HL-60 (cell line): ENCODE data around the gene TBC1D12.

Experiments
- GABPA ChIP-seq: IDR thresholded peaks from 2 replicates; pipeline ENCODE4 v1.6.1; 2012; ENCODE audit warnings: low read depth
- POLR2AphosphoS5 ChIP-seq: IDR thresholded peaks from 2 replicates; pipeline ENCODE4 v1.6.1; 2012; ENCODE audit warnings: low read depth
- TF ChIP-seq, protein P1 (sequence below): IDR thresholded peaks from one replicate; pipeline ENCODE4 v1.5.1; 2011; ENCODE audit warnings: low read length, control low read depth, inconsistent platforms; ENCODE audit not compliant: insufficient read depth

DNA sequence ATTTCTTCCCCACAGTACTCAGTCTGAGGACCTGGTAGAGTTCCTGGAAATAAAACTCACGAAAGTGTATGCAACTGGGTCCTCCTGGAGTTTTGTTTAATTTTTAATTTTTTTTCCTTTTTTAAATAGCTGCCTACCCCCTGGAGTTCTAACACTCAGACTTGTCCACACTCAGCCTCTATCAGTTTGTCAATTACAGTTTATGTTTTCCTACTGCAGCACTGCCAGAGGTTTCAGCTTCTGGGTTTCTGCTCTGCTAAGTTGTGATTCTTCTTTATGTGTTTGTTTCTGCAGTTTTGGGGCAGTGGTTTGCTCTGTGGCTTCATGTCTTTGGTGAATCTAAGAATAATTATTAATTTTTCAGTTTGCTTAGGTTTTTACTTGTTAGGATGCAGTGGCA, 59.2 kb downstream of the TBC1D12 start:
- TF ChIP-seq, protein P1, sequence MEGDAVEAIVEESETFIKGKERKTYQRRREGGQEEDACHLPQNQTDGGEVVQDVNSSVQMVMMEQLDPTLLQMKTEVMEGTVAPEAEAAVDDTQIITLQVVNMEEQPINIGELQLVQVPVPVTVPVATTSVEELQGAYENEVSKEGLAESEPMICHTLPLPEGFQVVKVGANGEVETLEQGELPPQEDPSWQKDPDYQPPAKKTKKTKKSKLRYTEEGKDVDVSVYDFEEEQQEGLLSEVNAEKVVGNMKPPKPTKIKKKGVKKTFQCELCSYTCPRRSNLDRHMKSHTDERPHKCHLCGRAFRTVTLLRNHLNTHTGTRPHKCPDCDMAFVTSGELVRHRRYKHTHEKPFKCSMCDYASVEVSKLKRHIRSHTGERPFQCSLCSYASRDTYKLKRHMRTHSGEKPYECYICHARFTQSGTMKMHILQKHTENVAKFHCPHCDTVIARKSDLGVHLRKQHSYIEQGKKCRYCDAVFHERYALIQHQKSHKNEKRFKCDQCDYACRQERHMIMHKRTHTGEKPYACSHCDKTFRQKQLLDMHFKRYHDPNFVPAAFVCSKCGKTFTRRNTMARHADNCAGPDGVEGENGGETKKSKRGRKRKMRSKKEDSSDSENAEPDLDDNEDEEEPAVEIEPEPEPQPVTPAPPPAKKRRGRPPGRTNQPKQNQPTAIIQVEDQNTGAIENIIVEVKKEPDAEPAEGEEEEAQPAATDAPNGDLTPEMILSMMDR: no peak
- no peak for TF ChIP-seq POLR2AphosphoS5
- TF ChIP-seq GABPA: no peak
